Panc1 (cell line): ENCODE results near the gene ADGRE1.

Experiments
- POLR2AphosphoS5 ChIP-seq: IDR thresholded peaks from 2 replicates; pipeline ENCODE4 v1.6.1; 2012; ENCODE audit warnings: mild to moderate bottlenecking, low read depth, low read length, moderate library complexity
- TF ChIP-seq, protein P1 (sequence below): fragments of 450-650 bp; IDR thresholded peaks from 2 replicates; pipeline ENCODE4 v1.5.1; 2017; ENCODE audit warnings: mild to moderate bottlenecking

GRCh38 chr19:6976197-6976596, 88.8 kb downstream of the ADGRE1 start:
- TF ChIP-seq, protein P1, sequence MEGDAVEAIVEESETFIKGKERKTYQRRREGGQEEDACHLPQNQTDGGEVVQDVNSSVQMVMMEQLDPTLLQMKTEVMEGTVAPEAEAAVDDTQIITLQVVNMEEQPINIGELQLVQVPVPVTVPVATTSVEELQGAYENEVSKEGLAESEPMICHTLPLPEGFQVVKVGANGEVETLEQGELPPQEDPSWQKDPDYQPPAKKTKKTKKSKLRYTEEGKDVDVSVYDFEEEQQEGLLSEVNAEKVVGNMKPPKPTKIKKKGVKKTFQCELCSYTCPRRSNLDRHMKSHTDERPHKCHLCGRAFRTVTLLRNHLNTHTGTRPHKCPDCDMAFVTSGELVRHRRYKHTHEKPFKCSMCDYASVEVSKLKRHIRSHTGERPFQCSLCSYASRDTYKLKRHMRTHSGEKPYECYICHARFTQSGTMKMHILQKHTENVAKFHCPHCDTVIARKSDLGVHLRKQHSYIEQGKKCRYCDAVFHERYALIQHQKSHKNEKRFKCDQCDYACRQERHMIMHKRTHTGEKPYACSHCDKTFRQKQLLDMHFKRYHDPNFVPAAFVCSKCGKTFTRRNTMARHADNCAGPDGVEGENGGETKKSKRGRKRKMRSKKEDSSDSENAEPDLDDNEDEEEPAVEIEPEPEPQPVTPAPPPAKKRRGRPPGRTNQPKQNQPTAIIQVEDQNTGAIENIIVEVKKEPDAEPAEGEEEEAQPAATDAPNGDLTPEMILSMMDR: no peak
- no peak for TF ChIP-seq POLR2AphosphoS5
